Liver (tissue), 3 donors: ENCODE data around the gene GALNT4.

Source experiments
- ATF3 ChIP-seq: IDR thresholded peaks from 2 replicates; pipeline ENCODE4 v1.6.1; 2016; ENCODE audit warnings: antibody characterized with exemption
- CTCF ChIP-seq: fragments of 150-350 bp; IDR thresholded peaks from 2 replicates; pipeline ENCODE4 v1.5.1; 2017; ENCODE audit warnings: improper control_type of control experiment, low read depth, low read length; ENCODE audit not compliant: missing input control
- JUND ChIP-seq, 2 donors: IDR thresholded peaks; 2 replicates each; pipeline ENCODE4 v1.6.1; 2016; ENCODE audit warnings: antibody characterized with exemption in 2 of 2
- TF ChIP-seq, protein P1 (sequence below): IDR thresholded peaks from 2 replicates; pipeline ENCODE4 v1.6.1; 2016; ENCODE audit warnings: antibody characterized with exemption, mild to moderate bottlenecking
- donor health status: healthy.
- donor health status: healthy.

DNA sequence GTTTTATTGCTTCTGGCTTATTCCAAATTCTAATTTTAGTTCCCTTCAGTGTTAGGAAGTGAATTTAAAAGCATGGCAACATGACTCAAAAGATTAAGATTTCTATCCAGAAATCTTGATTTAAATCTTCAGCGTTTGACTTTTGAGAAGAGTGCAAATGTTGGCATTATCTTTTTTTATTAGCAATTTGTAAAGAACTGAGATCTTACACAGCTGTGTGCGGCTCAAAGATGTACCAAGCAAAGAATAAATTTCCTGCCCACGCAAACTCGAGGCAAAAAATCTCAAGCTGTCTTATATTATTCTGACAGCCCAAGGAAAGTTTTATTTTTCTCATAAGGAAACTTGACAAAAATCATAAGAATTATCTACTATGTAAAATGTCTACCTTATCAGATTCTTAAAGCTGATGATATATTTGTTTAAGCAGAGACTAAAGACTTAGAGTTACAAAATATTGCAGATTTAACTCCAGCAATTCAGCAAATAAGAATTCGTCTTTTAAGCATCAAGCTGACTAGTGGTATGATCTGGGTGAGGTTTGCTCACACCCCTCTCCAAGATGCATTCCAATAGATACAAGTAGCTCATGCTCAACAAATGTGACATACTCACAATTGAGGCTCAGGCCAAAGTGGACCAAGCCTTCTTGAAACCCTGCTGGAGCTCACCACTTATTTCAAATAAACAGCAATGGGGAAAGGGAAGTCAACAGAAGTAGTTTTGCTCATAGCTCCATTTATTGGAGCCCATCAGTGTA lies 48.6 kb upstream of the GALNT4 start:
- TF ChIP-seq JUND (IDR thresholded peaks at IDR 0.05), result no peak
- TF ChIP-seq CTCF, result no peak
- TF ChIP-seq ATF3, result no peak
- TF ChIP-seq, protein P1, sequence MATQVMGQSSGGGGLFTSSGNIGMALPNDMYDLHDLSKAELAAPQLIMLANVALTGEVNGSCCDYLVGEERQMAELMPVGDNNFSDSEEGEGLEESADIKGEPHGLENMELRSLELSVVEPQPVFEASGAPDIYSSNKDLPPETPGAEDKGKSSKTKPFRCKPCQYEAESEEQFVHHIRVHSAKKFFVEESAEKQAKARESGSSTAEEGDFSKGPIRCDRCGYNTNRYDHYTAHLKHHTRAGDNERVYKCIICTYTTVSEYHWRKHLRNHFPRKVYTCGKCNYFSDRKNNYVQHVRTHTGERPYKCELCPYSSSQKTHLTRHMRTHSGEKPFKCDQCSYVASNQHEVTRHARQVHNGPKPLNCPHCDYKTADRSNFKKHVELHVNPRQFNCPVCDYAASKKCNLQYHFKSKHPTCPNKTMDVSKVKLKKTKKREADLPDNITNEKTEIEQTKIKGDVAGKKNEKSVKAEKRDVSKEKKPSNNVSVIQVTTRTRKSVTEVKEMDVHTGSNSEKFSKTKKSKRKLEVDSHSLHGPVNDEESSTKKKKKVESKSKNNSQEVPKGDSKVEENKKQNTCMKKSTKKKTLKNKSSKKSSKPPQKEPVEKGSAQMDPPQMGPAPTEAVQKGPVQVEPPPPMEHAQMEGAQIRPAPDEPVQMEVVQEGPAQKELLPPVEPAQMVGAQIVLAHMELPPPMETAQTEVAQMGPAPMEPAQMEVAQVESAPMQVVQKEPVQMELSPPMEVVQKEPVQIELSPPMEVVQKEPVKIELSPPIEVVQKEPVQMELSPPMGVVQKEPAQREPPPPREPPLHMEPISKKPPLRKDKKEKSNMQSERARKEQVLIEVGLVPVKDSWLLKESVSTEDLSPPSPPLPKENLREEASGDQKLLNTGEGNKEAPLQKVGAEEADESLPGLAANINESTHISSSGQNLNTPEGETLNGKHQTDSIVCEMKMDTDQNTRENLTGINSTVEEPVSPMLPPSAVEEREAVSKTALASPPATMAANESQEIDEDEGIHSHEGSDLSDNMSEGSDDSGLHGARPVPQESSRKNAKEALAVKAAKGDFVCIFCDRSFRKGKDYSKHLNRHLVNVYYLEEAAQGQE, result no peak
